Measurements from ENCODE around the gene HLF. TPM values are rescaled to one million over a fixed set of nuclear protein-coding genes. Genes with fewer than 3 reads are reported as not detected.

The HLF gene
- total RNA-seq, 1 donor from 2014 or later: 0.32 TPM

DNA sequence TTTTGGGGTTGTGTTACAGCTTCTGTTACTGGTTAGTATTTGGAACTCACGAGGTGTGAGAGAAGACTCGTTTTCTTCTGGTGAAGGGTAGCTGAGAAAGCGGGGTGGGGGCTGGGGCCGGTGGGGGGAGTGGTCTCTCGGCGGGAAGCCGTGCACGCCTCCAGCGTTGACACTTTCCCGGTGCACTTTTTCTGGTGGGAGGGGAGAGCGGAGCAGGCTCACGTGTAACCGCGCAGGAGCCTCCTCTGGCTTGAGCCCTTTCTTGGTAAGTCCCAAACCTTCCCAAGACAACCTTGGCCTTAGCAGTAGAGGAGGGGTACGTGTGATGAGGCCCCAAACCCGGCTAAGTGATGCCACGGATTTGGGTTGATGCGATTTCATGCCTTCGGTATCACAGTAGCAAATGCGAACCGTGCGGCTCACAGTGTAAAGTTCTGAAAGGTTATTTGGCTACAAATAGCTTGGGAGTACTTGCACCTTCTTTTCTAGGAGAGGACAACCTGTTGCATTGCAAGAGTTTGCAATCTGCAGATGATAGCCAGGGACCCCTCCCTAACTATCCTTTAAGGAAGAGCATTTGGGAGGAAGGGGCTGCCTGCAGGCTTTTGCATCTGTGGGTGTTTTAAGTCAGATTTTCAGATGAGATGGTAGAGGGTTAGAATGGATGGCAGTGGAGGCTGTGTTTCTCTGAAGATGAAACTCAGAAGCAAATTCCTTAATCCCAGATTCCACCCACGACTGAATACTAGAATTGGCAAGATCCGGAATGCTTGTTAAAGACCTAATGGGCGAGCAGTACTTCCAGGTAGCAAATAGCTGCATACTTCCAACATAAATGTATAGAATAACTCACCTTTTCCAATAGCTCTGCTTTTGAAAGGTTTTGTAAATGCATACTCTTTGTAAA is 1.5 kb downstream of the HLF start:
- Mint-ChIP-seq H3K4me3 (ENCODE audit: unreplicated experiment) (peak overlapping the region; percentile 68), H3K27ac (ENCODE audit: unreplicated experiment) (no peak overlapping the region), H3K9me3 (ENCODE audit: unreplicated experiment) (no peaks in the 10 kb centered on the region), H3K27me3 (ENCODE audit: unreplicated experiment) (peaks cover 7% of the 10 kb centered on the region), H3K36me3 (ENCODE audit: unreplicated experiment) (no peaks in the 10 kb centered on the region), H3K4me1 (ENCODE audit: low read depth, unreplicated experiment) (no peaks in the 10 kb centered on the region)
- TF ChIP-seq, protein P1, sequence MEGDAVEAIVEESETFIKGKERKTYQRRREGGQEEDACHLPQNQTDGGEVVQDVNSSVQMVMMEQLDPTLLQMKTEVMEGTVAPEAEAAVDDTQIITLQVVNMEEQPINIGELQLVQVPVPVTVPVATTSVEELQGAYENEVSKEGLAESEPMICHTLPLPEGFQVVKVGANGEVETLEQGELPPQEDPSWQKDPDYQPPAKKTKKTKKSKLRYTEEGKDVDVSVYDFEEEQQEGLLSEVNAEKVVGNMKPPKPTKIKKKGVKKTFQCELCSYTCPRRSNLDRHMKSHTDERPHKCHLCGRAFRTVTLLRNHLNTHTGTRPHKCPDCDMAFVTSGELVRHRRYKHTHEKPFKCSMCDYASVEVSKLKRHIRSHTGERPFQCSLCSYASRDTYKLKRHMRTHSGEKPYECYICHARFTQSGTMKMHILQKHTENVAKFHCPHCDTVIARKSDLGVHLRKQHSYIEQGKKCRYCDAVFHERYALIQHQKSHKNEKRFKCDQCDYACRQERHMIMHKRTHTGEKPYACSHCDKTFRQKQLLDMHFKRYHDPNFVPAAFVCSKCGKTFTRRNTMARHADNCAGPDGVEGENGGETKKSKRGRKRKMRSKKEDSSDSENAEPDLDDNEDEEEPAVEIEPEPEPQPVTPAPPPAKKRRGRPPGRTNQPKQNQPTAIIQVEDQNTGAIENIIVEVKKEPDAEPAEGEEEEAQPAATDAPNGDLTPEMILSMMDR (IDR thresholded peaks at IDR 0.05; ENCODE audit: partially characterized antibody, unreplicated experiment): no peak
- DNase-seq: no peak

GRCh38 chr17:55266958-55267688 is 2.4 kb downstream of the HLF start:
- H3K27me3 Mint-ChIP-seq (ENCODE audit: unreplicated experiment): peaks cover 7% of the 10 kb centered on the region
- no peaks in the 10 kb centered on the region for H3K4me1 Mint-ChIP-seq (ENCODE audit: low read depth, unreplicated experiment)
- H3K4me3 Mint-ChIP-seq (ENCODE audit: unreplicated experiment): no peak overlapping the region

DNA sequence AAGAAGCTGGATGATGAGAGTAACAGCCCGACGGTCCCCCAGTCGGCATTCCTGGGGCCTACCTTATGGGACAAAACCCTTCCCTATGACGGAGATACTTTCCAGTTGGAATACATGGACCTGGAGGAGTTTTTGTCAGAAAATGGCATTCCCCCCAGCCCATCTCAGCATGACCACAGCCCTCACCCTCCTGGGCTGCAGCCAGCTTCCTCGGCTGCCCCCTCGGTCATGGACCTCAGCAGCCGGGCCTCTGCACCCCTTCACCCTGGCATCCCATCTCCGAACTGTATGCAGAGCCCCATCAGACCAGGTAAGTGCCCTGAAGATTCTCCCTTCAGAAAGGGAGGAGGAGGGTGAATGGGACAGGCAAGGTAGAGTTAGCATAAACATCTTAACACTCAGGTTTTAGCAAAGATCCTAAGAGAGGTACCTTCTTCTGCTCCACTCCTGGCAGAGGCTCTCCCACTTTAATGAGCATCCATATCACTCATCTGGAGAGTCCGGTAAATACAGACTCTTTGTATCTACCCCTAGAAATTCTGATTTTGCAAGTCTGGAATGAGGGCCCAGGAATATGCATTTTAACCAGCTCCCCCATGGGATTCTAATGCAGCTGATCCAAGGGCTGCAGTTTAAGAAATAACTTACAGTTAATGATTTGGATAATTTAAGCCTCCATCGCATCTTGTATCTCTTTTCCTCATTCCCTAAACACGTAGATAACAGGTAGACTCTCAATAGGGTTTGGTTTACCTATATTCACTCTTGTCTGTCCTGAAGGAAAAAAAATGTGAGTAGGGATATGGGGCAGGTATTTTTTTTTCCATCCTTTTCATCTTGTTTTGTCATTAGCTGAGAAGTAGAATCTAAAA is 3.3 kb downstream of the HLF start:
- no peaks in the 10 kb centered on the region for H3K36me3 Mint-ChIP-seq (ENCODE audit: unreplicated experiment)
- no peaks in the 10 kb centered on the region for H3K9me3 Mint-ChIP-seq (ENCODE audit: unreplicated experiment)
- H3K27ac Mint-ChIP-seq (ENCODE audit: unreplicated experiment): no peak overlapping the region
- DNase-seq: no peak
- TF ChIP-seq, protein P1 (IDR thresholded peaks at IDR 0.05; ENCODE audit: partially characterized antibody, unreplicated experiment): no peak
- no peak overlapping the region for H3K4me3 Mint-ChIP-seq (ENCODE audit: unreplicated experiment)
- H3K4me1 Mint-ChIP-seq (ENCODE audit: low read depth, unreplicated experiment): no peaks in the 10 kb centered on the region
- peaks cover 7% of the 10 kb centered on the region for H3K27me3 Mint-ChIP-seq (ENCODE audit: unreplicated experiment)

More at GRCh38 chr17:55266958-55267688, 2.4 kb downstream of the HLF start:
- no peaks in the 10 kb centered on the region for H3K9me3 Mint-ChIP-seq (ENCODE audit: unreplicated experiment)
- no peak for DNase-seq
- TF ChIP-seq, protein P1 (IDR thresholded peaks at IDR 0.05; ENCODE audit: partially characterized antibody, unreplicated experiment): no peak
- no peaks in the 10 kb centered on the region for H3K36me3 Mint-ChIP-seq (ENCODE audit: unreplicated experiment)
- H3K27ac Mint-ChIP-seq (ENCODE audit: unreplicated experiment): no peak overlapping the region

DNA sequence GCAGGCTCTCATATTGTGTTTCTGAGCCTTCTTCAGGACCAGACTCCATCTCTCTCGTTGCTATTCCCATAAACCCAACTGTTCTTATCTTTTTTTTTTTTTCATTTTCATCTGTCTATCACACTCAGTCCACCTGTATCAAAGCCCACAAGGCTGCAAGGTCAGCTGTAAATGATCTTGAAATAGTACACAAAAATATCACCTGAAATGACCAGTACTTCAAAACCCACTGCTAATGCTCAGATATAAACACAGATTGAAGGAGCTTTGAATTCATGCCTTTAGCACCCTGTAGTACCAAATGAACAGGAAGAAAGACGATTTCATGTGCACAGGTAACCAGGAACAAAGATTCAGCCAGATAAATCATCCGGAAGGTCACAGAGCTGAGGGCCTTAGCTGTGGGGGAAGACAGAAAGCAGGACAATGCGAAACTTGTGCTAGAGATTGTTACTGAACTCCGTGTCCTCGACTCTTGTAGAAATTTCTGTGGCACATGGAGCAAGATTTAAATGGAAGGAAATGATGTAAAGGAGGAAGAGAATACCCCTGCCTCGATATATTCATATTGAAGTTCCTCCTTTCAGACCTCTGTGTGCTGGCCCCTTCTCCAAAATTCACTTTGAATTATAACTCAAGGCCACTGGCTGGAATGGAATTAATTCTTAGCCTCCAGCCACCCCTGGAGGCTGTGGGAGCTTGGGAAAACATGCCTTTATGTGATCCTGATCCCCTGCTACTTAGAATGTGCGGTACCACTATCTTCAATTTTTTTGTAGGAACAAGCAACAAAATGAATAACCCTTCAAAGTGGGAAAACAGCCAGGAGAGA is 4.1 kb downstream of the HLF start:
- DNase-seq: no peak
- Mint-ChIP-seq H3K36me3 (ENCODE audit: unreplicated experiment) (no peaks in the 10 kb centered on the region), H3K4me1 (ENCODE audit: low read depth, unreplicated experiment) (no peaks in the 10 kb centered on the region), H3K9me3 (ENCODE audit: unreplicated experiment) (no peaks in the 10 kb centered on the region), H3K27me3 (ENCODE audit: unreplicated experiment) (peaks cover 4% of the 10 kb centered on the region), H3K27ac (ENCODE audit: unreplicated experiment) (no peak overlapping the region), H3K4me3 (ENCODE audit: unreplicated experiment) (no peak overlapping the region)
- TF ChIP-seq, protein P1 (IDR thresholded peaks at IDR 0.05; ENCODE audit: partially characterized antibody, unreplicated experiment): no peak

All from glutamatergic neuron (in vitro differentiated cells).